RKO (cell line): ENCODE results near the gene KIF26B.
"Not testable (repeated sequence)": the region's sequence is repeated elsewhere in the genome, so short reads cannot be mapped to it uniquely, and the experiment has no call there.

Source experiments
- DNase-seq: peaks from one replicate; pipeline ENCODE4 v3.0.0-alpha.2; 2016; ENCODE audit warnings: low spot score

Gene KIF26B

DNA sequence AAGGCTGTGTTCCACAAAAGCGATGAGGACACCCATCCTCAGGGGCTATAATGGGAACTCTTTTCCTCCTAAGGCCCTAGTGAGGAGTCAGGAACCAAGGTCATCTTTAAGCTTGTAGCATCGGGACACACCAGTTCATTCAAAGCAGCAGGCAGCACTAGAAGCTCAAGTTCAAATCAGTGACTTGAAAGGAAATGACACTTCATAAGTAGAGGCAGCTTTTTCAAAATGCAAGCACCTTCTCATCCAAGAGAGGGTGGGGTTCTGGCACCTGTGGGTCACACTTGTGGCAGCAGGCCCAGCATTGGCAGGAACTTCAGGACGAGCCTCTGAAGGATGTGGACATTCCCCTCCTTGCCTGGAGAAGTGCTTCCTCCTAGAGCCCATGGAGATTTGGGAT is 496.3 kb downstream of the KIF26B start:
- no peak for DNase-seq

GRCh38 chr1:245652116-245652515 is 497.3 kb downstream of the KIF26B start:
- DNase-seq = no peak

DNA sequence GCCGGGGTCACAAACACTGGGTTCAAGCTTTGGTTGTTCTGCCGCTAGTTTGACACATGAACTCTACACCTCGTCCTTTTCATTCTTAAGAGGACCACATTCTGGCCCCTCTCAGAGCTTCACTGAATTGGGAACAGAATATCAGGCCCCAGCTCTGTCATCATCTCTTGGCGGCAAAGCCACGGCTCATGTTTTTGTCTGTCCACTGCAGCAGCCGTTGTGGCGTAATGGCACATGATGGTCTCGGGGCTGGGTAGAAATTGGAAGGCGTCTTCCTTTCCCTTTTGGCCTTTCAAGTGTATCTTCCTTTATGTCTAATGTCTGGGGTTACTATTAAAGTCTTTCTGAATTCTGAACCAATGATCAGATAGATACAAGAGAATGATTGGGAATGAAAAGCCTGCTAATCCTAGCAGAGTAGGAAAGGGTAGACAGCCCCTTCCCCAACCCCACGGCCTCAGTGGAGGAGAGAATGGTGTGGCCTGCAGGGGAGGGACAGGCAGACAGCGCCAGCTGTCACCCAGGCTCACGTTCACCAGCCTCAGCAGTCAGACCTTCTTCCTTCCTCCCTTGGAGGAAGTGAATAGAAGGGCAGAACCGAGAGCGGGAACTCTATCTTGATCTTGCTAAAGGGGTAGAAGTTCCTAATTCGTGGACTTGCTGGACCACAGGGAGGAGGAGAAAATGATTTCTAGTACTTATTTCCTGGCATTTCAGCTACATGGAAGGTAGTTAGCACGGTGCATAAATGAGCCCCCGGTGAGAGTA is 498.1 kb downstream of the KIF26B start:
- no peak for DNase-seq

DNA sequence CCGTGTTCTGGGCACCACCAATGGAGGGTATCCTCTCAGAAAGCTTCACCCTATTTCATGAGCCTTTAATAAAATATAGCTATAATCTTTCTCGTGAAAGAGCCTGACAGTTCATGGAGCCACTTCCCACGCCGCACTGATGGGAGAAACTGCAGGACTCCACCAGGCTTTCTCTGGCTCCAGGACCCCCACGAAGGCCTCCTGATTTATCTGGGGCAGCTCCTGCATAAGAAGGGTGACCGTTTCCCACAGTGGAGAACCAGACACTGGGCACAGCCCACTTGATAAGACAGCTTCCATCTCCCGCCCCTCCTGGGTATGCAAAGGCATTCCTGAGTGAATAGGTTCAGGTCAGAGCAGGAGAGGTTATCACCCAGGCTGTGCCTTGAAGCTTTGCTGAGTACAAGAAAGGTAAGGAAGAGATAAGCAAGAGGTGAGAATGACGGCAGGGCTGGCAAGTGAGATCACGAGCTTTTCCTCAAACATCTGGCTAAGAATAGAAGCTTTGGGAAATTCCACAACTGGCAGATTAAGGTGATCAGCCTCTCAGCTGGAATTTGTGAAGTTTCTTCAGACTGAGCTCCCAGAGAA is 499.8 kb downstream of the KIF26B start:
- no peak for DNase-seq

DNA sequence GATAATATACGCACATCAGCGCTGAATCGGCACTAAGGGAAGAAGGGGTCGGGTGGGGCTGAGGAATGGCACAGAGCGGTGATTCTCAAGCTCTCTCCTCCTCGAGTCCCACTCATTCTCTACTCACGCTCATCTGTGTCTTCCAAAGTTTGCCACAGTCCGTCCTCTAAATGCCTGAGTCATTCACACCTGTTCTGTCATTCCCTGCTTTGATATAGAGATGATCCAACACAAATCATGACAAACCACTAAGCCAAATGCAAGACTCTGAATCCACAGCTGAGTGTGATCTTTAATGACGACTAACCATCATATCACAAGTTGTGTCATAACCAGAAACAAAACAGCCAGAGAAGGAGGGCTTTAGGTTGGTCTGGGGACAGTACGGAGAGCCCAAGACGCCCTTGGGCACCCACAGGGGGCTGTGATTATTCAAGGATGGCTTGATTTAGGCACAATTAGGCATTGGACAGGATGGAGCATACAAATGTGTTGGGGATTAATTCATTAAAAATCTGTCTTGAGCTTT is 501.5 kb downstream of the KIF26B start:
- DNase-seq = peak; percentile 27

DNA sequence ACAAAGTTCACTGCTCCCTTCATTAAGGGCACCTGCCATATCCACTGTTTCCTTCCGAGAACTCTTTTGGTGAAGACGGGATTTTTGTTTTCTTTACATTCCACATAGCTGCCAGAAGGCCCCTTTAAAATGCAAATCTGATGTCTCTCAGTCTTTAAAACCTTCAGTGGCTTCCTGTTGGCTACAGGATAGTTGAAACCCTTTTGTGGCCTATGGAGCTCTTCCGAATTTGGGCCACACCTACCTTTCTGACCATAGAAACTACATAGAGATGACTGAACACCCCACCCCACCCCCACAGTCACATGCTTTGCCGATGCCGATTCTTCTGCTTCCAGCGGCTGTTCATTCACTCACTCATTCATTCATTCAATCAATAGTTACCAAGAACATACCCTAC is 502.6 kb downstream of the KIF26B start:
- DNase-seq = no peak

GRCh38 chr1:245663373-245663772 is 508.6 kb downstream of the KIF26B start:
- no peak for DNase-seq

DNA sequence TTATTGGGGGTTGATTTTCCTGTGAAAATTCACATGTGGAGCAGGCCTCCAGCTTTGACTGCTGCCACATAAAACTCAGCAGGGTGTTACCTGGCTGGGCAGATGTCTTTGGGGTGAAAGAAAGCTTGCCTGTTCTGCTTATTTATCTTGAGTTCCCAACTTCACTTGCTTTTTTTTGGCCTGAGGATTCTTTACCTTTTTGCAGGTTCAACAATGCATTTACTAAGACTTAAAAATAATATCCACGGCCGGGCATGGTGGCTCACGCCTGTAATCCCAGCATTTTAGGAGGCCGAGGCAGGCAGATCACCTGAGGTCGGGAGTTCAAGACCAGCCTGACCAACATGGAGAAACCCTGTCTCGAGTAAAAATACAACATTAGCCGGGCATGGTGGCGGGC is 509.1 kb downstream of the KIF26B start:
- DNase-seq = no peak

GRCh38 chr1:245666412-245666811 is 511.6 kb downstream of the KIF26B start:
- no peak for DNase-seq

- no peak for DNase-seq
Observed at GRCh38 chr1:245671349-245671748, 516.6 kb downstream of the KIF26B start.

GRCh38 chr1:245671966-245672767 is 517.4 kb downstream of the KIF26B start:
- DNase-seq = no peak

- DNase-seq = not testable (repeated sequence)
Observed at GRCh38 chr1:245672836-245673656, 518.3 kb downstream of the KIF26B start.

- DNase-seq = peak; percentile 47
Observed at GRCh38 chr1:245673881-245674414, 519.2 kb downstream of the KIF26B start.

DNA sequence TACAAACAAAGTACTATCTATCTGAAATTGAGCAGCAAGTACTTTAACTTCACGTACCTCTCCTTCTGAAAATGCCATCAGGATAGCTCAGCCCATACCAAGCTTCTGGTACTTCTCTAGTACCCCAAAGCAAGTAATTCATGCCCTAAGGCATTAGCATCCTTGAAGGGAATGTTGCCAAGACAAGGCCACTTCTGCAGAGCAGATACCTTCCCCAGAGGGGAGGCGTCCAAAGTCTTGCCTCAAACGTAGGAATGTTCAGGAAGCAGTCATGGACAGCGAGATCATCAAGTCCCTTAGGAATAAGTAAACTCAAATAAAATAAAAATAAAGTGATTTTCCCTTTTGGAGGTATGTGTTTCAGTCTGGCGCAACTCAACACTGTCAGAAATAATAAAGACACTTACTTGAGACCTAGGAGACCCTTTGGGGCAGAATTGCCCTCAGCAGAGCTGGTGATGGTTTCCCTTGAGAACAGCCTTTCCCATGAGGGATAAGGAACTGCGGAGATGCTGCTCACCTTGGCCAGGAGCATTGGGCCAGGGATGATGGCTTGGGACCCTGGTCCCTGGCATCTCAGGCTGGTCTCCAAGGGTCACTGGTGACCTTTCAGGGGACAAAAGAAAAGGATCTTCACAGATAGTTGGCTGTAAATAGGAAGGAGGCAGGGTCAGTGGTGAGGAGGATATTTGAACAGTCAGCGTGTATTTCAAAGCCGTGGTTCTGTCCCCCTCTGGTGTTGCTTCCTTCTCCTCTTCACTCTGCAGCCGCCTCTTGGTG is 522.9 kb downstream of the KIF26B start:
- DNase-seq = no peak

- DNase-seq = no peak
Observed at GRCh38 chr1:245678860-245679411, 524.2 kb downstream of the KIF26B start.

DNA sequence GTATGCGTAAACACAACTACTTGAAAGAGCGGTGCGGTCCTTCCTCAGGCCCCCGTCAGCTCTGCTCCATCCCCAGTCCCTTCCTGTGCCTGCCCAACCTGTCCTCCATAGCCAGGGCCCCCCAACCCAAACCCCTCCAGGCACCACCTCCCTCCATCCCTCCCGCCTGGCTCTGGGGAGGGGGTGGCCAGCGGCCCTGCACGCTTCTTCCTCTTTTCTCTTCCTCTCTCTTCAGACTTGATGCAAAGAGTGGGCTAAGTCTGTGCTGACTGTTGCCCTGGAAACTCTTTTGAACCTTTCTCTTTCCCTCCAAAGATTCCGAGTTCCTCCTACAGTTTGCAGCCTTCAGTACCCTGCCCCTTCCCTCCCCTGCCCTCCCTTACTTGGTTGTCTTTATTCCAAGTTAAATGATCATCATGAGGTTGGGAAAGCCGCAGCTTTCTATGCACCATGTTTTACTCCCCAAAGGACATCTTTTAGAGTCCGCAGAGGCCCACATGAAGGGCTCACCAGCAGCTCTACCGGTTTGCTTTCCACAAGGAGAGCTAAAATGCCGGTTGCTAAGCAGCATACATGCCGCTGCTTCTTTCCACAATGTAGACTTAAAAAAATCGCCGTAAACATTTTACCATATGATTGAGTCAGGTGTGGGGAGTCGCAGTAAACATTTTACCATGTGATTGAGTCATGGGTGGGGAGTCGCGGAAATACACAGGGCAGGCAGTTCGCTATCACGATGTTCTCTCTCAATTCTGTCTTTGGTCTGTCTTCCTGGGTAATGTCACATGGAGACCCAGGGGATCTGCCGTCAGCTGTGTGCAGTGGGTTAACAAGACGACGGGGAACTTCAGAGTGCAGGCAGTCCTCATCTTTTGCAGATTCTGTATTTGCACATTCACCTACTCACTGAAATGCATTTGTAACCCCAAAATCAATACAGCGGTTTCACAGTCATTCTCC is 525.3 kb downstream of the KIF26B start:
- DNase-seq = no peak

DNA sequence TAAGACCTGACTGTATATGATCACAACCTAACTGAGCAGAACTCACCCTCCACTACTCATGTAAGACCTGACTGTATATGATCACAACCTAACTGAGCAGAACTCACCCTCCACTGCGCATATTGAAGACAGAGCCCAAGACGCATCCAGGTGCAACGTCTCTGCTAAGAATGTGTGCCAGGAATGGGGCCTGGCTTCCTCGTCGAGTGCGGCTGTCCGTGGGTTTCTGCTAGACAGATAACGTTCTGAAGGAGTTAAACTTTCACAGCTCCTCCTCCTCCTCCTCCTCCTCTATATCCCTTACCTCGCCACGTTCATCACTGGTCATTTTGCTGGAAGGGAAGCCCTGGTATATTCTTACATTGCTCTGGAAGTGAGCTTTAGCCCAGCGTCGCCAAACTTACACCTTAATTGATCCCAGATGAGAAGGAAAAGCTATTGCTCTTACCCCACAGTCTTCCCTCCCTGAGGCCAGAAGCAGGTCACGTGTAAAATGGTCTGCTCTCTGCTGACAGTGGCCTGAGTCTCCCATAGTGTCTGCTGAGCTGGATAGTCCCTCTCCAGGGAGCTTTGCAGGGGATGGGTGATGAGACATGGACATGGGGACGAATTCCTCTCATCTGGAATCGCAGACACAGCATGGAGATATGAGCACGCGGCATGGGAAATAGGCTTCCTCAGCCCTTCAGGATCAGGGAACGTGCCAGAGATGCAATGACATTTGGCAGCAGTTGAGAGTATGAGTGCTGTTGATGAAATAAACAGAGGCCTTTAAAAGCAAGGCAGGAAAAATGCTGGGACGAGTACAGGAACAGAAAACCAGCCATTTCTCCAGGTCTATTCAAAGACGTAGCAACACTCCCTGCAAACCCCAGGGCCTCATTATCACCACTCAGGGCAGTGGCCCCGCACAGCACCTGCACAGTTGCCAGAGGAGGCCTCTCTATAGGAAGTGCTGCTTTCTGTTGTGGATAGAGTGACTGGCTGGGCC is 528.1 kb downstream of the KIF26B start:
- DNase-seq = no peak

DNA sequence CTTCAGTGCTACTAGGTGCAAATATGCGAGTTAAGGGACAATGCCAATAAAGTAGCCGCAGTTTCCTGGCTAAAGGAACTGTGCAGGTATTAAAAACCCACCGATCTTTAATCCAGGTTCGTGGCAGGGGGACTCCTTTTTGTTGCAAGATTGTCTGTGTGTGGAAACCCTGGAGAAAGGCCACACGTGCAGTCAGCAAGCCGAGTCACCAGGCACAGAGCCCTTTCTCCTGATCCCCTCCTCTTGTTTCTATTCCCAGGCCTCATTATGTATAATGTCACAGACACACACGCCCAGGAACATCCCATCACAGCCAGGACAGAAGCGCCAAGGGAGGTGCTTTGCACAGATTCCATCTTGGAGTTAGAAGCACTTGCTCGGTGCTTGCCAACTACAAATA is 528.9 kb downstream of the KIF26B start:
- DNase-seq = no peak
